Nephron (organoid): ENCODE measurements around the gene CALM1.

ENCODE experiments used
- H3K27ac Mint-ChIP-seq, 3 experiments: 2 replicates each; pipeline ENCODE4 v1.8.0; 2020; ENCODE audit warnings: mixed read lengths in 3 of 3, mild to moderate bottlenecking in 2 of 3, moderate library complexity in 1 of 3
- H3K27me3 Mint-ChIP-seq: 2 replicates; pipeline ENCODE4 v1.8.0; 2021; ENCODE audit warnings: low read depth, mild to moderate bottlenecking, moderate library complexity, mixed read lengths
- H3K36me3 Mint-ChIP-seq: 2 replicates; pipeline ENCODE4 v1.8.0; 2020; ENCODE audit warnings: low read depth, mixed read lengths
- H3K4me1 Mint-ChIP-seq: 2 replicates; pipeline ENCODE4 v1.8.0; 2020; ENCODE audit warnings: mixed read lengths
- H3K4me3 Mint-ChIP-seq, 3 experiments: 2 replicates each; pipeline ENCODE4 v1.8.0; 2020; ENCODE audit warnings: mild to moderate bottlenecking in 3 of 3, mixed read lengths in 3 of 3, moderate library complexity in 2 of 3
- H3K9me3 Mint-ChIP-seq: 2 replicates; pipeline ENCODE4 v1.8.0; 2020; ENCODE audit warnings: mixed read lengths
- CTCF ChIP-seq, 3 experiments: fragments of 200-600 bp; sonication (generic); IDR thresholded peaks; one replicate each; pipeline ENCODE4 v1.5.0; 2021; ENCODE audit warnings: antibody characterized with exemption in 3 of 3; ENCODE audit not compliant: unreplicated experiment in 3 of 3

Gene CALM1

GRCh38 chr14:90426663-90427062, 29.8 kb downstream of the CALM1 start:
- no peak for TF ChIP-seq CTCF (IDR thresholded peaks at IDR 0.05; ENCODE audit: unreplicated experiment in 3 of 3)
- peaks cover 5% of the 10 kb centered on the region for H3K27me3 Mint-ChIP-seq
- peaks cover 38% of the 10 kb centered on the region for H3K4me1 Mint-ChIP-seq
- no peak overlapping the region for H3K4me3 Mint-ChIP-seq
- H3K27ac Mint-ChIP-seq: peak overlapping the region; percentile 8 to 69 (median 47)
- H3K36me3 Mint-ChIP-seq: no peaks in the 10 kb centered on the region
- H3K9me3 Mint-ChIP-seq: no peaks in the 10 kb centered on the region

DNA sequence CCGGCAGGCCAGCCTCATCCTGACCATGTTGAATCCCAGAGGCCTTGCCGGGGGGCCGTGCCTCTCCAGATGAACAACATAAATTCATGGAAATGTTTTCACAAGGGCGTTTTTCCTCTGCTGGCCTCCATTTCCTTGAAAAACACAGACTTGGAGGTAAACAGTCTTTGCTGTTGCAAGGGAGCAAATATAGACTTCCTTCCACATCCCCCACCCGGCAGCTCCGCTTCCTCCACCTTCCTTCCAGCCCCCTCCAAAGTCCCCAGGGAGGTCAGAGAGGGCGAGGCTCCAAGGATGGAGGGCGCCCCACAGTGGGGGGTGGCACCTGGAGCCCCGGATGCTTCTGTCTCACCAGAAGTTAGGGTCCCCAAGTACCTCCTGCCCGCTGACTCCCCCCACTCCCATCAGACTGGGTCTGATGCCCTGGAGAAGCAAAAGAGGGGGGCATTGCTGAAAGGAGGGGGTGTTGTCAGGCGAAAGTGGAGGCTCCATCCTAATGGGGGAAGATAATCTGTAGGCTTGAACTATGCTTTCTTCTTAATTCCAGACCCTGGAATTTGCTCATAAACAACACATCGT, 31.1 kb downstream of the CALM1 start:
- no peak for TF ChIP-seq CTCF (IDR thresholded peaks at IDR 0.05; ENCODE audit: unreplicated experiment in 3 of 3)
- Mint-ChIP-seq H3K27me3 (no peaks in the 10 kb centered on the region), H3K36me3 (no peaks in the 10 kb centered on the region), H3K27ac (peak overlapping the region in 2 of 3 experiments; percentile 74 to 80), H3K4me1 (peaks cover 38% of the 10 kb centered on the region), H3K4me3 (no peak overlapping the region), H3K9me3 (no peaks in the 10 kb centered on the region)

- Mint-ChIP-seq H3K9me3 (no peaks in the 10 kb centered on the region), H3K4me1 (peaks cover 38% of the 10 kb centered on the region), H3K4me3 (no peak overlapping the region), H3K36me3 (no peaks in the 10 kb centered on the region), H3K27ac (no peak overlapping the region), H3K27me3 (no peaks in the 10 kb centered on the region)
- TF ChIP-seq CTCF (IDR thresholded peaks at IDR 0.05; ENCODE audit: unreplicated experiment in 3 of 3): no peak
These were observed 31.8 kb downstream of the CALM1 start for GRCh38 chr14:90428676-90429075.

DNA sequence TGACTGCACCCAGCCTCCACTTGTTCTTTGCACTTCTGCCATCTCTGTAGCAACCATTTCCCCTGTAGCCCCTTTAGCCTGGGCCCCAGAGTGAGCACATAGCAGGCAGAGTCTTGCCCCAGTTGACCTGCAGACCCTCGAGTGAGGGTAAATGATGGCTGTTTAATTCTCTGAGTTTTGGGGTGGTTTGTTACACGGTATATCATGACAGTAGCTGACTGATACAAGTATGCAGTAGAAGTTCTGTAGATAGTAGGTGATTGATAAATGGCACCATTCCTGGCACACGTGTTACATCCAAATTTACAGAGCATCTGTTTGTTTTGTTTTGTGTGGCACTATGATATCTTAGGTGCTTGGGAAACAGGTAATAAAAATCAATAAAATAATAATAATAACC, 32.4 kb downstream of the CALM1 start:
- Mint-ChIP-seq H3K27ac (no peak overlapping the region), H3K27me3 (no peaks in the 10 kb centered on the region), H3K9me3 (no peaks in the 10 kb centered on the region), H3K4me1 (peaks cover 35% of the 10 kb centered on the region), H3K36me3 (no peaks in the 10 kb centered on the region), H3K4me3 (no peak overlapping the region)
- no peak for TF ChIP-seq CTCF (IDR thresholded peaks at IDR 0.05; ENCODE audit: unreplicated experiment in 3 of 3)

DNA sequence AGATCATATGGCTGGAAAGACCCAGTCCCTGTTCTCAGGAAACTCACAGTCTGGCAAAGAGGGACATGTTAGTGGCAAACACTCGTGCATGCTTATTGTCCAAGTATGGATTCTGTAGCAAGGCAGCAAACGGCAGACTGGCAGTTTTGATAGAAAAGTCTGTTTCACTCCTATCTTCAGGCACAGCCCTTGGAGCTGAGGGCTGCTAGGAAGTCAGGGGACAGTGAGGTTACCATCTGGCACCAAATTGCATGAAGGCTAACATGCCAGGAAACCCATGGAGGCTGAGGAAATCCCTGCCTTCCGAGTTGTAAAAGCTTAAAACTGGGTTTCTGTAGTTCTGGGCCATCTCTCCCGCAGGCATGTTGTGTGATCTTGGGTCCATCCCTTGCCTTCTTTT, 32.9 kb downstream of the CALM1 start:
- TF ChIP-seq CTCF (IDR thresholded peaks at IDR 0.05; ENCODE audit: unreplicated experiment in 3 of 3): no peak
- H3K4me1 Mint-ChIP-seq: peaks cover 30% of the 10 kb centered on the region
- H3K4me3 Mint-ChIP-seq: no peak overlapping the region
- no peaks in the 10 kb centered on the region for H3K9me3 Mint-ChIP-seq
- H3K36me3 Mint-ChIP-seq: no peaks in the 10 kb centered on the region
- no peaks in the 10 kb centered on the region for H3K27me3 Mint-ChIP-seq
- H3K27ac Mint-ChIP-seq: peak overlapping the region in 1 of 3 experiments; percentile 47

- no peak for TF ChIP-seq CTCF (IDR thresholded peaks at IDR 0.05; ENCODE audit: unreplicated experiment in 3 of 3)
- H3K9me3 Mint-ChIP-seq: no peaks in the 10 kb centered on the region
- no peak overlapping the region for H3K4me3 Mint-ChIP-seq
- peaks cover 7% of the 10 kb centered on the region for H3K4me1 Mint-ChIP-seq
- H3K27me3 Mint-ChIP-seq: peaks cover 8% of the 10 kb centered on the region
- no peak overlapping the region for H3K27ac Mint-ChIP-seq
- no peaks in the 10 kb centered on the region for H3K36me3 Mint-ChIP-seq
These were observed 37.7 kb downstream of the CALM1 start for GRCh38 chr14:90434370-90435020.
